ENCODE results near the gene A1BG.

DNA sequence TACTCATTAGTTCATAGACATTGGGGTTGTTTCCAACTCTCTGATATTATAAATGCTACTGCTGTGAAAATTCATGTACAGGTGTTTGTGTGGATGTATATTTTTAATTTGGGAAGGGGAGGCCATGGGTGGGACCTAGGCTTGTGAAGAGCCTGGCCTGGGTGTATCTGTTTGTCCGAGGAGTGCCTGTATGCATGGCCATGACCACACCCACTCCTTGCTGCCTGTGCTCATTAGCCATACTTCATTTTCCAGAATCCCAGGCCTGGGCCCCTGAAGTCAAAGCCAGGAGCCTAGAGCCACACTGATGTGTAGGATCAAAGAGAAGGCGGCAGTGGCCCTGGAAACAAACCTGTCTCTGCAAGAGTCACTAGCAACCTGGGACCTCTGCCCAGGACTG is 37.7 kb downstream of the A1BG start:
- TF ChIP-seq, protein P1, sequence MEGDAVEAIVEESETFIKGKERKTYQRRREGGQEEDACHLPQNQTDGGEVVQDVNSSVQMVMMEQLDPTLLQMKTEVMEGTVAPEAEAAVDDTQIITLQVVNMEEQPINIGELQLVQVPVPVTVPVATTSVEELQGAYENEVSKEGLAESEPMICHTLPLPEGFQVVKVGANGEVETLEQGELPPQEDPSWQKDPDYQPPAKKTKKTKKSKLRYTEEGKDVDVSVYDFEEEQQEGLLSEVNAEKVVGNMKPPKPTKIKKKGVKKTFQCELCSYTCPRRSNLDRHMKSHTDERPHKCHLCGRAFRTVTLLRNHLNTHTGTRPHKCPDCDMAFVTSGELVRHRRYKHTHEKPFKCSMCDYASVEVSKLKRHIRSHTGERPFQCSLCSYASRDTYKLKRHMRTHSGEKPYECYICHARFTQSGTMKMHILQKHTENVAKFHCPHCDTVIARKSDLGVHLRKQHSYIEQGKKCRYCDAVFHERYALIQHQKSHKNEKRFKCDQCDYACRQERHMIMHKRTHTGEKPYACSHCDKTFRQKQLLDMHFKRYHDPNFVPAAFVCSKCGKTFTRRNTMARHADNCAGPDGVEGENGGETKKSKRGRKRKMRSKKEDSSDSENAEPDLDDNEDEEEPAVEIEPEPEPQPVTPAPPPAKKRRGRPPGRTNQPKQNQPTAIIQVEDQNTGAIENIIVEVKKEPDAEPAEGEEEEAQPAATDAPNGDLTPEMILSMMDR (conservative IDR thresholded peaks at IDR 0.05) = no peak
- no peak for TF ChIP-seq ZFX (IDR thresholded peaks at IDR 0.05)
